ENCODE results near the gene VWA8. TPM values are rescaled to one million over a fixed set of nuclear protein-coding genes. Genes with fewer than 3 reads are reported as not detected.

The VWA8 gene
- polyA plus RNA-seq, 3 donors = 2.0 to 4.4 (median 3.4) TPM

DNA sequence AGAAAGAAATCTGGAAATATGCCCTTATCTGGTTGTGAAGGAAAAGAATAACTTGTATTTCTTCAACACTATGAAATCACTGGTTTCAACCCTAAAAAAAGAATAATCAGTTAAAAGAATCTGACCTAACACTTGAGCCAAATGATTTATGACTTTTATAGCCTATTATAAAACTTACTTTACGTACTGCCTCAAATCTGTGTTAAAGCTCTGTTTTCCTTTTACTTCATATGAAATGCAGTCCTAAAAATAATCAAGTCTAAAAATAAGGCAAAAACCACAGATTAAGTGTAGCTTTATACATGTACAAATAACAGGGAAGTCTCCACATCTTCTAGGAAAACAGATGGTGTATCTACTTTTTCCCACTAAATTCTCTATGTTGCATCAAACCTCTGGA lies 101.3 kb downstream of the VWA8 start:
- no peak for DNase-seq
- Histone ChIP-seq H3K27me3 (ENCODE audit: control insufficient read depth in 2 of 2, insufficient read depth in 2 of 2, low read length in 2 of 2) (no peaks in the 10 kb centered on the region), H3K4me2 (replicated peaks; ENCODE audit: extremely low read depth, low read length, poor library complexity, severe bottlenecking) (no peak overlapping the region), H3K4me3 (replicated peaks in 1 of 3; ENCODE audit: low read depth in 2 of 3, low read length in 3 of 3) (no peak overlapping the region), H4K20me1 (ENCODE audit: insufficient read depth, low read length) (no peaks in the 10 kb centered on the region), H2AFZ (ENCODE audit: insufficient read depth, low read depth, low read length, poor library complexity, severe bottlenecking) (no peak overlapping the region), H3K4me1 (ENCODE audit: control insufficient read depth in 1 of 2, insufficient read depth in 2 of 2, low read length in 2 of 2) (peaks cover 19 to 29% of the 10 kb centered on the region in 2 donors), H3K9me3 (replicated peaks in 1 of 2; ENCODE audit: control insufficient read depth in 1 of 2, insufficient read depth in 1 of 2, low read length in 2 of 2) (no peaks in the 10 kb centered on the region), H3K79me2 (ENCODE audit: insufficient read depth, low read length) (no peaks in the 10 kb centered on the region), H3K9ac (ENCODE audit: insufficient read depth, low read length, poor library complexity, severe bottlenecking) (no peak overlapping the region), H3K36me3 (replicated peaks in 1 of 2; ENCODE audit: control insufficient read depth in 1 of 2, insufficient read depth in 2 of 2, low read length in 2 of 2) (no peaks in the 10 kb centered on the region), H3K27ac (ENCODE audit: low read depth in 1 of 2, low read length in 2 of 2) (no peak overlapping the region)
- no peaks in the 10 kb centered on the region for H3K27me3 Mint-ChIP-seq (ENCODE audit: low read depth in 3 of 3)
- intact Hi-C loops (cut with micrococcal nuclease) = no loop called here
- peaks cover 25 to 28% of the 10 kb centered on the region in 2 donors for H3K36me3 Mint-ChIP-seq
- no CpG with 5 or more reads among the region's 1 CpG for WGBS (ENCODE audit: insufficient coverage)
- H3K9me3 Mint-ChIP-seq = peaks cover 0 to 4% (median 0%) of the 10 kb centered on the region in 7 donors
- no peak overlapping the region for H3K4me3 Mint-ChIP-seq
- TF ChIP-seq, protein P1, sequence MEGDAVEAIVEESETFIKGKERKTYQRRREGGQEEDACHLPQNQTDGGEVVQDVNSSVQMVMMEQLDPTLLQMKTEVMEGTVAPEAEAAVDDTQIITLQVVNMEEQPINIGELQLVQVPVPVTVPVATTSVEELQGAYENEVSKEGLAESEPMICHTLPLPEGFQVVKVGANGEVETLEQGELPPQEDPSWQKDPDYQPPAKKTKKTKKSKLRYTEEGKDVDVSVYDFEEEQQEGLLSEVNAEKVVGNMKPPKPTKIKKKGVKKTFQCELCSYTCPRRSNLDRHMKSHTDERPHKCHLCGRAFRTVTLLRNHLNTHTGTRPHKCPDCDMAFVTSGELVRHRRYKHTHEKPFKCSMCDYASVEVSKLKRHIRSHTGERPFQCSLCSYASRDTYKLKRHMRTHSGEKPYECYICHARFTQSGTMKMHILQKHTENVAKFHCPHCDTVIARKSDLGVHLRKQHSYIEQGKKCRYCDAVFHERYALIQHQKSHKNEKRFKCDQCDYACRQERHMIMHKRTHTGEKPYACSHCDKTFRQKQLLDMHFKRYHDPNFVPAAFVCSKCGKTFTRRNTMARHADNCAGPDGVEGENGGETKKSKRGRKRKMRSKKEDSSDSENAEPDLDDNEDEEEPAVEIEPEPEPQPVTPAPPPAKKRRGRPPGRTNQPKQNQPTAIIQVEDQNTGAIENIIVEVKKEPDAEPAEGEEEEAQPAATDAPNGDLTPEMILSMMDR (IDR thresholded peaks at IDR 0.05) = no peak
- H3K4me1 Mint-ChIP-seq = peaks cover 31% of the 10 kb centered on the region
- peak overlapping the region in 1 of 7 donors; percentile 53 for H3K27ac Mint-ChIP-seq

DNA sequence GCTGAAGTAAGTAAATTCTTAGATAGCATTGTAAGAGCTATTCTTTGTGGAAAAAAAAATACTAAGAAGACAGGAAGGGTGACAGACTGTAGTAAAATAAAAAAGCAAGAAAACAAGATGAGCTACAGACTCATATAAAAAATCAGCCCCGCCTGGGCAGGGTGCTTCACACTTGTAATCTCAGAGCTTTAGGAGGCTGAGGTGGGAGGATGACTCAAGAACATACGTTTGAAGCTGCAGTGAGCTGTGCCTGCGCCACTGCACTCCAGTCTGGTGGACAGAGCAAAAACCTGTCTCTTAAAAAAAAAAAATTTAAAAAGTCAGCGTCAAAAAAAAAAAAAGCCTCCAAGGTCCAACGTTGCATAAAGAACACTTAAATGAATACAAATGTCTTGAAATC lies 102.1 kb downstream of the VWA8 start:
- DNase-seq = no peak
- Histone ChIP-seq H3K27ac (ENCODE audit: low read depth in 1 of 2, low read length in 2 of 2) (no peak overlapping the region), H2AFZ (ENCODE audit: insufficient read depth, low read depth, low read length, poor library complexity, severe bottlenecking) (no peak overlapping the region), H3K9me3 (replicated peaks in 1 of 2; ENCODE audit: control insufficient read depth in 1 of 2, insufficient read depth in 1 of 2, low read length in 2 of 2) (no peaks in the 10 kb centered on the region), H3K4me3 (replicated peaks in 1 of 3; ENCODE audit: low read depth in 2 of 3, low read length in 3 of 3) (no peak overlapping the region), H3K36me3 (replicated peaks in 1 of 2; ENCODE audit: control insufficient read depth in 1 of 2, insufficient read depth in 2 of 2, low read length in 2 of 2) (peaks cover 0 to 2% of the 10 kb centered on the region in 2 donors), H3K4me1 (ENCODE audit: control insufficient read depth in 1 of 2, insufficient read depth in 2 of 2, low read length in 2 of 2) (peaks cover 12 to 21% of the 10 kb centered on the region in 2 donors), H4K20me1 (ENCODE audit: insufficient read depth, low read length) (no peaks in the 10 kb centered on the region), H3K4me2 (replicated peaks; ENCODE audit: extremely low read depth, low read length, poor library complexity, severe bottlenecking) (no peak overlapping the region), H3K9ac (ENCODE audit: insufficient read depth, low read length, poor library complexity, severe bottlenecking) (no peak overlapping the region), H3K79me2 (ENCODE audit: insufficient read depth, low read length) (no peaks in the 10 kb centered on the region), H3K27me3 (ENCODE audit: control insufficient read depth in 2 of 2, insufficient read depth in 2 of 2, low read length in 2 of 2) (no peaks in the 10 kb centered on the region)
- H3K4me1 Mint-ChIP-seq = peaks cover 23% of the 10 kb centered on the region
- no peak overlapping the region for H3K4me3 Mint-ChIP-seq
- H3K9me3 Mint-ChIP-seq = peaks cover 0 to 4% (median 0%) of the 10 kb centered on the region in 7 donors
- peaks cover 27 to 31% of the 10 kb centered on the region in 2 donors for H3K36me3 Mint-ChIP-seq
- H3K27ac Mint-ChIP-seq = no peak overlapping the region
- 100% methylated on average over 1 of the region's 5 CpGs for WGBS (ENCODE audit: insufficient coverage)
- no peaks in the 10 kb centered on the region for H3K27me3 Mint-ChIP-seq (ENCODE audit: low read depth in 3 of 3)
- TF ChIP-seq, protein P1 (IDR thresholded peaks at IDR 0.05) = no peak
- intact Hi-C loops (cut with micrococcal nuclease) = no loop called here
